ENCODE data around the gene CDH24. TPM values are rescaled to one million over a fixed set of nuclear protein-coding genes. Genes with fewer than 3 reads are reported as not detected.

CDH24 gene
- total and polyA plus RNA-seq, 2 donors from 2014 or later: 5.1 to 5.4 TPM

DNA sequence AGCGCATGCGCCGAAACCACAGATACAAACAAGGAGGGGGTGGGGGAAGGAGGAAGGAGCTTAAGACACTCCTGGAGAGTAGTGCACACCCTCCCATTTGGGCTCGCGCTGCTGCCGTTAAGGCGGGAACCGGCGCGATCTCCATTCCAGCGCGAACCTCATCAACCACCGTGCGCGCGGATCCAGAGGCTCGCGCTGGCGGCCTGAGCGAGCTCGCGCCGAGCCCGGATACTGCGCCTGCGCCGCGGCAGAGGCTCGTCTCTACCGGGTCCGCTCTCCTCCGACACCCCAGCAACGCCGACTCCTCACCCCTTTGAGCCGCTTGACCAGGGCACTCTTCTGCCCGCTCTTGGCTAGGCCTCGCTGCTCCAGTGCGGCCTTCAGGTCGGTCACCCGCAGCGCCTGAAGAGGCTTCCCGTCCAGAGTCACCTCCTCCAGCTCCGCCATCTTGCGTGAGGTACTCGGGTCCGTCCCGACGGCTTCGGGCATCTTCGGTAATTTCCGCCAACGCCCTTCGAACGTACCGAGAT lies 37.4 kb upstream of the CDH24 start, which contains the start of gene ACIN1:
Gene ACIN1 (minus strand): TSS at position 471 of the 530 bp plus-strand sequence. CDS start 24 bp downstream, at position 447.
- H3K36me3 ChIP-seq (ENCODE audit: control insufficient read depth in 2 of 3, insufficient read depth in 3 of 3, low read length in 3 of 3): peaks cover 11 to 20% (median 19%) of the 10 kb centered on the region in 3 donors
- DNase-seq (peak in 4 of 5 donors; percentile 88 to 97 (median 94)), FAIRE-seq (no peak)
- peak within 1 kb of the TSS; percentile 98 to 99 for H3K27ac ChIP-seq (ENCODE audit: low read depth in 2 of 2, low read length in 2 of 2)
- intact Hi-C loops (cut with DNase I): no loop called here
- TF ChIP-seq, protein P1, sequence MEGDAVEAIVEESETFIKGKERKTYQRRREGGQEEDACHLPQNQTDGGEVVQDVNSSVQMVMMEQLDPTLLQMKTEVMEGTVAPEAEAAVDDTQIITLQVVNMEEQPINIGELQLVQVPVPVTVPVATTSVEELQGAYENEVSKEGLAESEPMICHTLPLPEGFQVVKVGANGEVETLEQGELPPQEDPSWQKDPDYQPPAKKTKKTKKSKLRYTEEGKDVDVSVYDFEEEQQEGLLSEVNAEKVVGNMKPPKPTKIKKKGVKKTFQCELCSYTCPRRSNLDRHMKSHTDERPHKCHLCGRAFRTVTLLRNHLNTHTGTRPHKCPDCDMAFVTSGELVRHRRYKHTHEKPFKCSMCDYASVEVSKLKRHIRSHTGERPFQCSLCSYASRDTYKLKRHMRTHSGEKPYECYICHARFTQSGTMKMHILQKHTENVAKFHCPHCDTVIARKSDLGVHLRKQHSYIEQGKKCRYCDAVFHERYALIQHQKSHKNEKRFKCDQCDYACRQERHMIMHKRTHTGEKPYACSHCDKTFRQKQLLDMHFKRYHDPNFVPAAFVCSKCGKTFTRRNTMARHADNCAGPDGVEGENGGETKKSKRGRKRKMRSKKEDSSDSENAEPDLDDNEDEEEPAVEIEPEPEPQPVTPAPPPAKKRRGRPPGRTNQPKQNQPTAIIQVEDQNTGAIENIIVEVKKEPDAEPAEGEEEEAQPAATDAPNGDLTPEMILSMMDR (IDR thresholded peaks at IDR 0.05; ENCODE audit: borderline replicate concordance, extremely low read depth, insufficient read depth): no peak
- H3K9me3 ChIP-seq (ENCODE audit: control insufficient read depth in 2 of 3, insufficient read depth in 1 of 3, low read length in 3 of 3): no peaks in the 10 kb centered on the region
- H3K4me1 ChIP-seq (ENCODE audit: control insufficient read depth in 2 of 3, insufficient read depth in 2 of 3, low read depth in 1 of 3, low read length in 3 of 3): peaks cover 0 to 7% (median 2%) of the 10 kb centered on the region in 3 donors
- peak within 1 kb of the TSS; percentile 96 to 99 (median 97) for H3K9ac ChIP-seq (ENCODE audit: low read length in 3 of 3)
- H3K4me3 ChIP-seq (ENCODE audit: low read length in 3 of 3): peak within 1 kb of the TSS; percentile 85 to 97 (median 97)
- no peaks in the 10 kb centered on the region for H3K27me3 ChIP-seq (ENCODE audit: control insufficient read depth, insufficient read depth, low read length)

DNA sequence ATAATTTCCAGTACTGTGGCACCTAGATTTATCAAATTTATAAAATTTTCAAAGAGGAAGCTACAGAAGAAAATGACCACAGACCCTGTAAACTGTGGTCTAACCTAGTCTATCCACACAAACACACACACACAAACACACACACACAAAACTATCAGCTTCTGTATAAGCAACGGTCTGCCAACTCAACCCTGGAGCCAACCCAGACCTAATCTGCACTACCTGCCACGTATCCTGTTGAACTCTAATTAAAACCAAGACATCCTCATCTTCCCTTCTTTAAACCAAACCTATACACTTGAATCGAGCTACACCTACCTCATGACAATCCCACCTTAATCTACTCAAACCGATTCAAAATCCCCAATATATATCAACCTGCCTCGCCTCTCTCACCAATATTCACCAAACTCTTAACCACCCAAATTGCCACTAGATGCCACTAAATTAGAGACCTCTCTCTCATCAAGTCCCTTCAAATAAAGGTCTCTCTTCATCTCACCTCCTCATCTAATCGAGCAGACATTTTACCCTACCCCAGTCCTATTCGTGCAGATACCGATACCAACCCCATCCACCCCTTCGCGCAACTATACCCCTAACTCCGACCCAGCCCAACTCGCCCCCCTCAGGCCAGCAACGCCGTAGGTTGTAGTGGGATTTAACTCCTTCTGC lies 36.8 kb upstream of the CDH24 start:
- TF ChIP-seq, protein P1 (IDR thresholded peaks at IDR 0.05; ENCODE audit: borderline replicate concordance, extremely low read depth, insufficient read depth): no peak
- no peak for FAIRE-seq
- Histone ChIP-seq H3K9ac (ENCODE audit: low read length in 3 of 3) (peak overlapping the region; percentile 80 to 99 (median 94)), H3K4me3 (ENCODE audit: low read length in 3 of 3) (peak overlapping the region; percentile 79 to 97 (median 97)), H3K27ac (ENCODE audit: low read depth in 2 of 2, low read length in 2 of 2) (peak overlapping the region; percentile 98 to 99), H3K4me1 (ENCODE audit: control insufficient read depth in 2 of 3, insufficient read depth in 2 of 3, low read depth in 1 of 3, low read length in 3 of 3) (peaks cover 0 to 7% (median 2%) of the 10 kb centered on the region in 3 donors), H3K27me3 (ENCODE audit: control insufficient read depth, insufficient read depth, low read length) (no peaks in the 10 kb centered on the region), H3K36me3 (ENCODE audit: control insufficient read depth in 2 of 3, insufficient read depth in 3 of 3, low read length in 3 of 3) (peaks cover 15 to 26% (median 24%) of the 10 kb centered on the region in 3 donors), H3K9me3 (ENCODE audit: control insufficient read depth in 2 of 3, insufficient read depth in 1 of 3, low read length in 3 of 3) (no peaks in the 10 kb centered on the region)
- intact Hi-C loops (cut with DNase I): no loop called here
- no peak for DNase-seq

DNA sequence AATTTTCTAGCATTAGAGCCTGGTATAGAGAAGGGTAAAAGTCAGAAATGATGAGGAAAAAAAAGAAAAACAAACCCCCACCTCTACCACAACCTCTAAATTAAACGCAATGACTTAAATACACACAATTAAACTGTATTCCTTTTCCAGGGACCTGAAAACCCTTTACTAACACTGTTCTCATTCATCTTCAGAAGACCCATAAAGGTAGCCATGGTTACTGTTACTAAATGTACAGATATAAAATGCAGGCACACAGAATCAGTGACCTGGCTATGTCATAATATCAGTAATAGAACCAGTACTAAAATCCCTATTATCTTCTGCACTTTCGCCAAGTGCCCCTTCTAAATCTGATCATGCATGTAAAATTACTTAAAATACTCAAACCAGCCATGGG lies 36.2 kb upstream of the CDH24 start:
- H3K27me3 ChIP-seq (ENCODE audit: control insufficient read depth, insufficient read depth, low read length): no peaks in the 10 kb centered on the region
- DNase-seq (no peak), FAIRE-seq (no peak)
- H3K4me1 ChIP-seq (ENCODE audit: control insufficient read depth in 2 of 3, insufficient read depth in 2 of 3, low read depth in 1 of 3, low read length in 3 of 3): peaks cover 0 to 7% (median 2%) of the 10 kb centered on the region in 3 donors
- peaks cover 13 to 28% (median 20%) of the 10 kb centered on the region in 3 donors for H3K36me3 ChIP-seq (ENCODE audit: control insufficient read depth in 2 of 3, insufficient read depth in 3 of 3, low read length in 3 of 3)
- no peak overlapping the region for H3K27ac ChIP-seq (ENCODE audit: low read depth in 2 of 2, low read length in 2 of 2)
- intact Hi-C loops (cut with DNase I): no loop called here
- TF ChIP-seq, protein P1 (IDR thresholded peaks at IDR 0.05; ENCODE audit: borderline replicate concordance, extremely low read depth, insufficient read depth): no peak
- H3K9me3 ChIP-seq (ENCODE audit: control insufficient read depth in 2 of 3, insufficient read depth in 1 of 3, low read length in 3 of 3): no peaks in the 10 kb centered on the region
- H3K9ac ChIP-seq (ENCODE audit: low read length in 3 of 3): peak overlapping the region in 2 of 3 donors; percentile 80 to 99
- peak overlapping the region in 2 of 3 donors; percentile 79 to 97 for H3K4me3 ChIP-seq (ENCODE audit: low read length in 3 of 3)

All from kidney (tissue), 14 donors.